GM23338 (cell line): Measurements from ENCODE around the gene L3HYPDH. TPM values are rescaled to one million over a fixed set of nuclear protein-coding genes. Genes with fewer than 3 reads are reported as not detected.
A peak's percentile ranks its signal among the peaks of the same experiment; 100 is the strongest.

Source experiments
- ATAC-seq: fragments of 200-7000 bp; cut with Tn5 transposase; 3 replicates; pipeline ENCODE4 v1.9.1; 2020
- DNase-seq: peaks from one replicate; pipeline ENCODE4 v3.0.0-alpha.2; 2015; ENCODE audit warnings: low spot score
- H2AFZ ChIP-seq: fragments of 200-600 bp; sonication (generic); 2 replicates; pipeline ENCODE4 v1.8.0; 2016; ENCODE audit warnings: antibody characterized with exemption, mild to moderate bottlenecking, moderate library complexity
- H3F3A ChIP-seq: fragments of 200-600 bp; sonication (generic); replicated peaks from 2 replicates; pipeline ENCODE4 v1.8.0; 2017; ENCODE audit warnings: antibody characterized with exemption, mixed run types, low read depth
- H3K27ac ChIP-seq: fragments of 200-600 bp; sonication (generic); 2 replicates; pipeline ENCODE4 v1.6.1; 2016; ENCODE audit warnings: low read depth
- H3K27me3 ChIP-seq: fragments of 200-600 bp; sonication (generic); 2 replicates; pipeline ENCODE4 v1.8.0; 2016; ENCODE audit warnings: mild to moderate bottlenecking, mixed run types, moderate library complexity; ENCODE audit not compliant: insufficient read depth
- H3K36me3 ChIP-seq: fragments of 200-600 bp; sonication (generic); 2 replicates; pipeline ENCODE4 v1.8.0; 2016; ENCODE audit warnings: mild to moderate bottlenecking; ENCODE audit not compliant: insufficient read depth
- H3K4me1 ChIP-seq: fragments of 200-600 bp; sonication (generic); 2 replicates; pipeline ENCODE4 v1.8.0; 2016; ENCODE audit warnings: mild to moderate bottlenecking, moderate library complexity; ENCODE audit not compliant: insufficient read depth
- H3K4me2 ChIP-seq: fragments of 200-600 bp; sonication (generic); 2 replicates; pipeline ENCODE4 v1.7.1; 2017; ENCODE audit warnings: mixed run types
- H3K4me3 ChIP-seq: fragments of 200-600 bp; sonication (generic); 2 replicates; pipeline ENCODE4 v1.6.1; 2016; ENCODE audit warnings: mixed run types
- H3K79me2 ChIP-seq: fragments of 200-600 bp; sonication (generic); replicated peaks from 2 replicates; pipeline ENCODE4 v1.8.0; 2017; ENCODE audit warnings: mild to moderate bottlenecking; ENCODE audit not compliant: insufficient read depth
- H3K9me2 ChIP-seq: fragments of 200-600 bp; sonication (generic); 2 replicates; pipeline ENCODE4 v1.8.0; 2017; ENCODE audit not compliant: insufficient read depth
- H4K20me1 ChIP-seq: fragments of 200-600 bp; sonication (generic); replicated peaks from 2 replicates; pipeline ENCODE4 v1.8.0; 2017; ENCODE audit warnings: mild to moderate bottlenecking; ENCODE audit not compliant: insufficient read depth
- H3K27ac Mint-ChIP-seq: 2 replicates; pipeline ENCODE4 v1.8.0; 2020; ENCODE audit warnings: inconsistent platforms, mild to moderate bottlenecking, moderate library complexity, mixed read lengths
- H3K27me3 Mint-ChIP-seq: 3 replicates; pipeline ENCODE4 v1.8.0; 2022; ENCODE audit warnings: low read depth, mild to moderate bottlenecking, moderate library complexity, mixed read lengths, inconsistent platforms; ENCODE audit not compliant: insufficient read depth, poor library complexity
- H3K36me3 Mint-ChIP-seq: 3 replicates; pipeline ENCODE4 v1.8.0; 2021; ENCODE audit warnings: low read depth, mild to moderate bottlenecking, inconsistent platforms, moderate library complexity, mixed read lengths
- H3K4me1 Mint-ChIP-seq: 3 replicates; pipeline ENCODE4 v1.8.0; 2020; ENCODE audit warnings: mild to moderate bottlenecking, inconsistent platforms, mixed read lengths
- H3K4me3 Mint-ChIP-seq: 3 replicates; pipeline ENCODE4 v1.8.0; 2021; ENCODE audit warnings: moderate library complexity, mild to moderate bottlenecking, inconsistent platforms, mixed read lengths
- H3K9me3 Mint-ChIP-seq: 3 replicates; pipeline ENCODE4 v1.8.0; 2020; ENCODE audit warnings: moderate library complexity, mild to moderate bottlenecking, inconsistent platforms, mixed read lengths
- CREB1 ChIP-seq: fragments of 250-450 bp; sonication (Bioruptor Pico); IDR thresholded peaks from 2 replicates; pipeline ENCODE4 v1.5.0; 2020; ENCODE audit warnings: low read depth, mild to moderate bottlenecking, moderate library complexity
- EZH2 ChIP-seq: fragments of 200-600 bp; sonication (generic); IDR thresholded peaks from one replicate; pipeline ENCODE4 v1.8.0; 2017; ENCODE audit warnings: antibody characterized with exemption, mild to moderate bottlenecking, low read depth; ENCODE audit not compliant: unreplicated experiment
- NANOG ChIP-seq: IDR thresholded peaks from 2 replicates; pipeline ENCODE4 v1.6.1; 2016; ENCODE audit warnings: antibody characterized with exemption, borderline replicate concordance
- ZNF114 ChIP-seq: fragments of 250-450 bp; sonication (Bioruptor Pico); IDR thresholded peaks from 2 replicates; pipeline ENCODE4 v1.5.0; 2020; ENCODE audit warnings: mild to moderate bottlenecking, moderate library complexity
- ZNF331 ChIP-seq: fragments of 250-450 bp; sonication (Bioruptor Pico); IDR thresholded peaks from 2 replicates; pipeline ENCODE4 v1.5.0; 2020; ENCODE audit warnings: low read depth, mild to moderate bottlenecking, moderate library complexity
- ZNF462 ChIP-seq: fragments of 250-450 bp; sonication (Bioruptor Pico); IDR thresholded peaks from 2 replicates; pipeline ENCODE4 v1.5.0; 2020; ENCODE audit warnings: mild to moderate bottlenecking, moderate library complexity
- polyA plus RNA-seq: library from polyadenylated mRNA; unstranded; fragments of >200 nt; fragmentation: Nextera tagmentation; extraction: Ambion mirVana; gene quantifications from 2 replicates; pipeline ENCODE4 v1.2.1, GENCODE V29; 2016
- total RNA-seq: library from RNA; depleted of rRNA; stranded (reverse); fragments of >200 nt; shearing (Covaris generic); gene quantifications from 2 replicates; pipeline ENCODE4 v1.2.3, GENCODE V29; 2014
- TF ChIP-seq, protein P1 (sequence below): IDR thresholded peaks from 2 replicates; pipeline ENCODE4 v1.6.1; 2016; ENCODE audit warnings: antibody characterized with exemption
- TF ChIP-seq, protein P2 (sequence below): IDR thresholded peaks from one replicate; pipeline ENCODE4 v1.6.1; 2018; ENCODE audit warnings: antibody characterized with exemption; ENCODE audit not compliant: unreplicated experiment
- TF ChIP-seq, protein P3 (sequence below), 2 experiments: fragments of 200-600 bp in 1 of 2; sonication (generic) in 1 of 2; conservative IDR thresholded peaks; 2 replicates each; pipeline versions ENCODE4 v1.5.1 to v1.6.1; 2016 to 2017; ENCODE audit warnings: antibody characterized with exemption in 2 of 2, low read depth in 2 of 2, mild to moderate bottlenecking in 2 of 2, moderate library complexity in 1 of 2

L3HYPDH gene
- total and polyA plus RNA-seq, 2 experiments from 2014 or later: 18.6 to 24.8 TPM

GRCh38 chr14:59464486-59465315 lies 19.5 kb downstream of the L3HYPDH start:
- Histone ChIP-seq H3K36me3 (no peaks in the 10 kb centered on the region), H3F3A (no peaks in the 10 kb centered on the region; the same call in 1 of the 2 replicates), H3K4me3 (peak overlapping the region; percentile 77), H3K79me2 (no peaks in the 10 kb centered on the region), H3K4me2 (peak overlapping the region; percentile 92), H3K9me2 (no peaks in the 10 kb centered on the region), H3K27me3 (peaks cover 38% of the 10 kb centered on the region), H2AFZ (peak overlapping the region; percentile 95), H3K27ac (no peak overlapping the region), H4K20me1 (peaks cover 14% of the 10 kb centered on the region), H3K4me1 (peaks cover 9% of the 10 kb centered on the region)
- peaks cover 21% of the 10 kb centered on the region for H3K27me3 Mint-ChIP-seq
- DNase-seq (peak; percentile 70), ATAC-seq (peak; percentile 74)
- H3K4me1 Mint-ChIP-seq: peaks cover 10% of the 10 kb centered on the region
- no peak overlapping the region for H3K27ac Mint-ChIP-seq
- no peaks in the 10 kb centered on the region for H3K9me3 Mint-ChIP-seq
- TF ChIP-seq, protein P1, sequence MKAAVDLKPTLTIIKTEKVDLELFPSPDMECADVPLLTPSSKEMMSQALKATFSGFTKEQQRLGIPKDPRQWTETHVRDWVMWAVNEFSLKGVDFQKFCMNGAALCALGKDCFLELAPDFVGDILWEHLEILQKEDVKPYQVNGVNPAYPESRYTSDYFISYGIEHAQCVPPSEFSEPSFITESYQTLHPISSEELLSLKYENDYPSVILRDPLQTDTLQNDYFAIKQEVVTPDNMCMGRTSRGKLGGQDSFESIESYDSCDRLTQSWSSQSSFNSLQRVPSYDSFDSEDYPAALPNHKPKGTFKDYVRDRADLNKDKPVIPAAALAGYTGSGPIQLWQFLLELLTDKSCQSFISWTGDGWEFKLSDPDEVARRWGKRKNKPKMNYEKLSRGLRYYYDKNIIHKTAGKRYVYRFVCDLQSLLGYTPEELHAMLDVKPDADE: no peak
- TF ChIP-seq EZH2: no peak
- TF ChIP-seq ZNF331: no peak
- TF ChIP-seq NANOG: no peak
- TF ChIP-seq ZNF462 (CRISPR knock-in tag): no peak
- TF ChIP-seq, protein P2, sequence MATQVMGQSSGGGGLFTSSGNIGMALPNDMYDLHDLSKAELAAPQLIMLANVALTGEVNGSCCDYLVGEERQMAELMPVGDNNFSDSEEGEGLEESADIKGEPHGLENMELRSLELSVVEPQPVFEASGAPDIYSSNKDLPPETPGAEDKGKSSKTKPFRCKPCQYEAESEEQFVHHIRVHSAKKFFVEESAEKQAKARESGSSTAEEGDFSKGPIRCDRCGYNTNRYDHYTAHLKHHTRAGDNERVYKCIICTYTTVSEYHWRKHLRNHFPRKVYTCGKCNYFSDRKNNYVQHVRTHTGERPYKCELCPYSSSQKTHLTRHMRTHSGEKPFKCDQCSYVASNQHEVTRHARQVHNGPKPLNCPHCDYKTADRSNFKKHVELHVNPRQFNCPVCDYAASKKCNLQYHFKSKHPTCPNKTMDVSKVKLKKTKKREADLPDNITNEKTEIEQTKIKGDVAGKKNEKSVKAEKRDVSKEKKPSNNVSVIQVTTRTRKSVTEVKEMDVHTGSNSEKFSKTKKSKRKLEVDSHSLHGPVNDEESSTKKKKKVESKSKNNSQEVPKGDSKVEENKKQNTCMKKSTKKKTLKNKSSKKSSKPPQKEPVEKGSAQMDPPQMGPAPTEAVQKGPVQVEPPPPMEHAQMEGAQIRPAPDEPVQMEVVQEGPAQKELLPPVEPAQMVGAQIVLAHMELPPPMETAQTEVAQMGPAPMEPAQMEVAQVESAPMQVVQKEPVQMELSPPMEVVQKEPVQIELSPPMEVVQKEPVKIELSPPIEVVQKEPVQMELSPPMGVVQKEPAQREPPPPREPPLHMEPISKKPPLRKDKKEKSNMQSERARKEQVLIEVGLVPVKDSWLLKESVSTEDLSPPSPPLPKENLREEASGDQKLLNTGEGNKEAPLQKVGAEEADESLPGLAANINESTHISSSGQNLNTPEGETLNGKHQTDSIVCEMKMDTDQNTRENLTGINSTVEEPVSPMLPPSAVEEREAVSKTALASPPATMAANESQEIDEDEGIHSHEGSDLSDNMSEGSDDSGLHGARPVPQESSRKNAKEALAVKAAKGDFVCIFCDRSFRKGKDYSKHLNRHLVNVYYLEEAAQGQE: no peak
- TF ChIP-seq, protein P3, sequence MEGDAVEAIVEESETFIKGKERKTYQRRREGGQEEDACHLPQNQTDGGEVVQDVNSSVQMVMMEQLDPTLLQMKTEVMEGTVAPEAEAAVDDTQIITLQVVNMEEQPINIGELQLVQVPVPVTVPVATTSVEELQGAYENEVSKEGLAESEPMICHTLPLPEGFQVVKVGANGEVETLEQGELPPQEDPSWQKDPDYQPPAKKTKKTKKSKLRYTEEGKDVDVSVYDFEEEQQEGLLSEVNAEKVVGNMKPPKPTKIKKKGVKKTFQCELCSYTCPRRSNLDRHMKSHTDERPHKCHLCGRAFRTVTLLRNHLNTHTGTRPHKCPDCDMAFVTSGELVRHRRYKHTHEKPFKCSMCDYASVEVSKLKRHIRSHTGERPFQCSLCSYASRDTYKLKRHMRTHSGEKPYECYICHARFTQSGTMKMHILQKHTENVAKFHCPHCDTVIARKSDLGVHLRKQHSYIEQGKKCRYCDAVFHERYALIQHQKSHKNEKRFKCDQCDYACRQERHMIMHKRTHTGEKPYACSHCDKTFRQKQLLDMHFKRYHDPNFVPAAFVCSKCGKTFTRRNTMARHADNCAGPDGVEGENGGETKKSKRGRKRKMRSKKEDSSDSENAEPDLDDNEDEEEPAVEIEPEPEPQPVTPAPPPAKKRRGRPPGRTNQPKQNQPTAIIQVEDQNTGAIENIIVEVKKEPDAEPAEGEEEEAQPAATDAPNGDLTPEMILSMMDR (conservative IDR thresholded peaks at IDR 0.05; ENCODE audit: low read depth in 2 of 2): no peak
- TF ChIP-seq ZNF114 (CRISPR knock-in tag): no peak
- no peak for TF ChIP-seq CREB1 (CRISPR knock-in tag)
- H3K36me3 Mint-ChIP-seq: no peaks in the 10 kb centered on the region
- H3K4me3 Mint-ChIP-seq: peak overlapping the region; percentile 81
